Endodermal cell (in vitro differentiated cells): ENCODE data around the gene CCDC33. TPM values are rescaled to one million over a fixed set of nuclear protein-coding genes. Genes with fewer than 3 reads are reported as not detected.

Source experiments
- DNase-seq: peaks from one replicate; pipeline ENCODE4 v3.0.0-alpha.2; 2017
- H3K27ac ChIP-seq: 2 replicates; pipeline ENCODE4 v1.5.1; 2013; ENCODE audit warnings: mild to moderate bottlenecking, low read depth, low read length, moderate library complexity
- H3K27me3 ChIP-seq: 2 replicates; pipeline ENCODE4 v1.6.1; 2013; ENCODE audit warnings: mild to moderate bottlenecking, low read length, moderate library complexity; ENCODE audit not compliant: insufficient read depth, control insufficient read depth, poor library complexity, severe bottlenecking
- H3K36me3 ChIP-seq: 2 replicates; pipeline ENCODE4 v1.7.0; 2013; ENCODE audit warnings: mild to moderate bottlenecking, low read length, moderate library complexity; ENCODE audit not compliant: control insufficient read depth, insufficient read depth
- H3K4me1 ChIP-seq: one replicate; pipeline ENCODE4 v1.7.0; 2013; ENCODE audit warnings: low read length; ENCODE audit not compliant: control insufficient read depth, insufficient read depth
- H3K4me3 ChIP-seq: 2 replicates; pipeline ENCODE4 v1.5.1; 2013; ENCODE audit warnings: mild to moderate bottlenecking, low read length, moderate library complexity
- H3K9ac ChIP-seq: 2 replicates; pipeline ENCODE4 v1.6.1; 2013; ENCODE audit warnings: mild to moderate bottlenecking, low read length, moderate library complexity; ENCODE audit not compliant: poor library complexity, severe bottlenecking; ENCODE audit errors: extremely low read depth
- H3K9me3 ChIP-seq: 2 replicates; pipeline ENCODE4 v1.6.1; 2013; ENCODE audit warnings: mild to moderate bottlenecking, low read length, moderate library complexity; ENCODE audit not compliant: control insufficient read depth
- H3K27ac Mint-ChIP-seq: 2 replicates; pipeline ENCODE4 v1.8.0; 2020; ENCODE audit warnings: mixed read lengths
- H3K27me3 Mint-ChIP-seq: 2 replicates; pipeline ENCODE4 v1.8.0; 2021; ENCODE audit warnings: mild to moderate bottlenecking, mixed read lengths; ENCODE audit not compliant: insufficient read depth
- H3K36me3 Mint-ChIP-seq: 2 replicates; pipeline ENCODE4 v1.8.0; 2020; ENCODE audit warnings: low read depth, mixed read lengths
- H3K4me1 Mint-ChIP-seq: 2 replicates; pipeline ENCODE4 v1.8.0; 2020; ENCODE audit warnings: mixed read lengths
- H3K4me3 Mint-ChIP-seq: 2 replicates; pipeline ENCODE4 v1.8.0; 2020; ENCODE audit warnings: mild to moderate bottlenecking, moderate library complexity, mixed read lengths
- H3K9me3 Mint-ChIP-seq: 2 replicates; pipeline ENCODE4 v1.8.0; 2020; ENCODE audit warnings: mild to moderate bottlenecking, mixed read lengths
- CTCF ChIP-seq: fragments of 200-600 bp; sonication (generic); conservative IDR thresholded peaks from 2 replicates; pipeline ENCODE4 v1.5.0; 2021; ENCODE audit warnings: antibody characterized with exemption, mild to moderate bottlenecking
- WGBS, 2 experiments: methylation state at CpG; one replicate each; pipeline versions ENCODE4 v1.1.5 to v1.1.7; 2013; ENCODE audit warnings: missing lambda C conversion rate in 2 of 2, mixed read lengths in 1 of 2; ENCODE audit not compliant: insufficient coverage in 1 of 2, insufficient read length in 1 of 2; 5-methylcytosine and 5-hydroxymethylcytosine counted together
- total RNA-seq, 2 donors: library from RNA; stranded (reverse); fragmentation: NEBNext Ultra II Directional in 1 of 2; extraction: Animal tissue kit (Norgen Biotek cat#: 25700) in 1 of 2; gene quantifications; 2 replicates in 1 of 2; 3 replicates in 1 of 2; pipeline ENCODE4 v1.2.1, GENCODE V29; 2021

Gene CCDC33
- total RNA-seq, 2 donors from 2014 or later = 2.8 to 3.5 TPM

- Mint-ChIP-seq H3K27ac (no peak overlapping the region), H3K9me3 (no peaks in the 10 kb centered on the region), H3K4me3 (peak overlapping the region; percentile 63), H3K27me3 (peaks cover 2% of the 10 kb centered on the region), H3K4me1 (peaks cover 15% of the 10 kb centered on the region), H3K36me3 (no peaks in the 10 kb centered on the region)
- Histone ChIP-seq H3K27ac (no peak overlapping the region), H3K27me3 (no peaks in the 10 kb centered on the region), H3K9ac (no peak overlapping the region), H3K4me3 (no peak overlapping the region), H3K9me3 (no peaks in the 10 kb centered on the region), H3K36me3 (no peaks in the 10 kb centered on the region), H3K4me1 (no peaks in the 10 kb centered on the region)
- 22 to 32% methylated on average over 8 to 9 of the region's 9 CpGs for WGBS, 2 experiments
- DNase-seq = peak; percentile 94
- TF ChIP-seq CTCF = peak; percentile 90
Measured at GRCh38 chr15:74375303-74375693, 139.2 kb downstream of the CCDC33 start.

- H3K4me1 Mint-ChIP-seq = peaks cover 15% of the 10 kb centered on the region
- no peak for TF ChIP-seq CTCF
- H3K36me3 ChIP-seq = no peaks in the 10 kb centered on the region
- WGBS, 2 experiments = 90 to 100% methylated on average over 1 of the region's 1 CpG
- H3K36me3 Mint-ChIP-seq = no peaks in the 10 kb centered on the region
- no peak for DNase-seq
- H3K4me3 ChIP-seq = no peak overlapping the region
- H3K27me3 ChIP-seq = no peaks in the 10 kb centered on the region
- H3K4me3 Mint-ChIP-seq = no peak overlapping the region
- no peak overlapping the region for H3K27ac Mint-ChIP-seq
- H3K27ac ChIP-seq = no peak overlapping the region
- H3K9me3 Mint-ChIP-seq = no peaks in the 10 kb centered on the region
- no peak overlapping the region for H3K9ac ChIP-seq
- no peaks in the 10 kb centered on the region for H3K4me1 ChIP-seq
- peaks cover 2% of the 10 kb centered on the region for H3K27me3 Mint-ChIP-seq
- no peaks in the 10 kb centered on the region for H3K9me3 ChIP-seq
Measured at GRCh38 chr15:74376226-74376625, 140.1 kb downstream of the CCDC33 start.

GRCh38 chr15:74376825-74377581 is 140.9 kb downstream of the CCDC33 start:
- Mint-ChIP-seq H3K27ac (no peak overlapping the region), H3K27me3 (peaks cover under 1% of the 10 kb centered on the region), H3K4me1 (peaks cover 13% of the 10 kb centered on the region), H3K36me3 (no peaks in the 10 kb centered on the region), H3K4me3 (no peak overlapping the region), H3K9me3 (no peaks in the 10 kb centered on the region)
- no peak overlapping the region for H3K9ac ChIP-seq
- H3K27me3 ChIP-seq = no peaks in the 10 kb centered on the region
- no peak for TF ChIP-seq CTCF
- H3K4me1 ChIP-seq = no peaks in the 10 kb centered on the region
- no peak for DNase-seq
- WGBS, 2 experiments = 83 to 90% methylated on average over 1 to 6 of the region's 6 CpGs
- H3K36me3 ChIP-seq = no peaks in the 10 kb centered on the region
- no peak overlapping the region for H3K27ac ChIP-seq
- H3K9me3 ChIP-seq = no peaks in the 10 kb centered on the region
- H3K4me3 ChIP-seq = no peak overlapping the region
